A172 (cell line): ENCODE measurements around the gene DLG1. TPM values are rescaled to one million over a fixed set of nuclear protein-coding genes. Genes with fewer than 3 reads are reported as not detected.

Experiments used
- DNase-seq: peaks from one replicate; pipeline ENCODE4 v3.0.0-alpha.2; 2015; ENCODE audit warnings: low spot score
- total RNA-seq: library from RNA; depleted of rRNA; stranded (reverse); fragments of >200 nt; shearing (Covaris generic); gene quantifications from 2 replicates; pipeline ENCODE4 v1.2.3, GENCODE V29; 2014

Gene DLG1
- total RNA-seq, 1 experiment from 2014 or later = 148 TPM

- no peak for DNase-seq
These were observed 50.1 kb downstream of the DLG1 start for GRCh38 chr3:197248341-197248740.

- DNase-seq = no peak
These were observed 53.7 kb downstream of the DLG1 start for GRCh38 chr3:197244751-197245150.

GRCh38 chr3:197242784-197243432 is 55.5 kb downstream of the DLG1 start:
- DNase-seq = peak; percentile 7

GRCh38 chr3:197241173-197241572 is 57.2 kb downstream of the DLG1 start:
- no peak for DNase-seq

GRCh38 chr3:197239857-197240256 is 58.6 kb downstream of the DLG1 start:
- no peak for DNase-seq

GRCh38 chr3:197238842-197239241 is 59.6 kb downstream of the DLG1 start:
- DNase-seq = no peak

GRCh38 chr3:197237897-197238296 is 60.5 kb downstream of the DLG1 start:
- no peak for DNase-seq

- DNase-seq = no peak
These were observed 62.0 kb downstream of the DLG1 start for GRCh38 chr3:197236362-197236761.

- DNase-seq = no peak
These were observed 63.2 kb downstream of the DLG1 start for GRCh38 chr3:197234947-197235914.

GRCh38 chr3:197231321-197231720 is 67.1 kb downstream of the DLG1 start:
- no peak for DNase-seq

GRCh38 chr3:197229836-197230235 is 68.6 kb downstream of the DLG1 start:
- no peak for DNase-seq

- DNase-seq = no peak
These were observed 69.2 kb downstream of the DLG1 start for GRCh38 chr3:197229178-197229577.

GRCh38 chr3:197227780-197228574 is 70.4 kb downstream of the DLG1 start:
- no peak for DNase-seq

- no peak for DNase-seq
These were observed 72.2 kb downstream of the DLG1 start for GRCh38 chr3:197226179-197226578.

GRCh38 chr3:197225579-197225978 is 72.8 kb downstream of the DLG1 start:
- DNase-seq = no peak

- peak; percentile 51 for DNase-seq
These were observed 74.4 kb downstream of the DLG1 start for GRCh38 chr3:197224034-197224444.

- no peak for DNase-seq
These were observed 75.5 kb downstream of the DLG1 start for GRCh38 chr3:197222937-197223370.

- no peak for DNase-seq
These were observed 78.8 kb downstream of the DLG1 start for GRCh38 chr3:197219619-197220018.

GRCh38 chr3:197218210-197218609 is 80.2 kb downstream of the DLG1 start:
- no peak for DNase-seq

- DNase-seq = no peak
These were observed 81.5 kb downstream of the DLG1 start for GRCh38 chr3:197216914-197217313.

- peak; percentile 32 for DNase-seq
These were observed 82.1 kb downstream of the DLG1 start for GRCh38 chr3:197216169-197216860.
